ENCODE measurements around the gene FKBP9.
A peak's percentile ranks its signal among the peaks of the same experiment; 100 is the strongest.
"Not testable (repeated sequence)": the region's sequence is repeated elsewhere in the genome, so short reads cannot be mapped to it uniquely, and the experiment has no call there.

FKBP9 gene

GRCh38 chr7:32957326-32958045 lies at the start of gene FKBP9:
Gene FKBP9 (plus strand): TSS chr7:32957440. CDS start chr7:32957574, 134 bp downstream.
- DNase-seq = peak; percentile 65

- no peak for DNase-seq
Measured at GRCh38 chr7:32910195-32910594, 47.0 kb upstream of the FKBP9 start.

GRCh38 chr7:32914184-32914583 lies 43.1 kb upstream of the FKBP9 start:
- no peak for DNase-seq

GRCh38 chr7:32915041-32915536 lies 42.2 kb upstream of the FKBP9 start:
- no peak for DNase-seq

- no peak for DNase-seq
Measured at GRCh38 chr7:32916006-32916405, 41.2 kb upstream of the FKBP9 start.

GRCh38 chr7:32916994-32917393 lies 40.2 kb upstream of the FKBP9 start:
- not testable (repeated sequence) for DNase-seq

- no peak for DNase-seq
Measured at GRCh38 chr7:32921896-32922295, 35.3 kb upstream of the FKBP9 start.

GRCh38 chr7:32928785-32929298 lies 28.4 kb upstream of the FKBP9 start:
- DNase-seq = no peak

GRCh38 chr7:32929430-32930143 lies 27.7 kb upstream of the FKBP9 start:
- DNase-seq = no peak

GRCh38 chr7:32930378-32930777 lies 26.9 kb upstream of the FKBP9 start:
- DNase-seq = no peak

- no peak for DNase-seq
Measured at GRCh38 chr7:32935558-32935957, 21.7 kb upstream of the FKBP9 start.

- no peak for DNase-seq
Measured at GRCh38 chr7:32936689-32937088, 20.6 kb upstream of the FKBP9 start.

GRCh38 chr7:32937344-32938174 lies 19.7 kb upstream of the FKBP9 start:
- DNase-seq = peak; percentile 52

GRCh38 chr7:32941181-32941580 lies 16.1 kb upstream of the FKBP9 start:
- DNase-seq = no peak

- peak; percentile 56 for DNase-seq
Measured at GRCh38 chr7:32941681-32942414, 15.4 kb upstream of the FKBP9 start.

GRCh38 chr7:32942415-32943251 lies 14.6 kb upstream of the FKBP9 start:
- DNase-seq = peak; percentile 87

GRCh38 chr7:32943252-32944030 lies 13.8 kb upstream of the FKBP9 start:
- DNase-seq = no peak

GRCh38 chr7:32947420-32947983 lies 9.7 kb upstream of the FKBP9 start:
- DNase-seq = no peak

GRCh38 chr7:32948202-32948601 lies 9.0 kb upstream of the FKBP9 start:
- no peak for DNase-seq

GRCh38 chr7:32952876-32953275 lies 4.4 kb upstream of the FKBP9 start:
- no peak for DNase-seq
